K562 (cell line): Measurements from ENCODE around the gene NCOA3. TPM values are rescaled to one million over a fixed set of nuclear protein-coding genes. Genes with fewer than 3 reads are reported as not detected.

Experiments
- BHLHE40 ChIP-seq: IDR thresholded peaks from 2 replicates; pipeline ENCODE4 v1.6.1; 2011; ENCODE audit warnings: low read length, improper control_type of control experiment
- CTBP1 ChIP-seq: fragments of 450-650 bp; IDR thresholded peaks from 2 replicates; pipeline ENCODE4 v1.6.1; 2016; ENCODE audit warnings: borderline replicate concordance
- ELF2 ChIP-seq: fragments of 250-450 bp; sonication (Bioruptor Pico); IDR thresholded peaks from 2 replicates; pipeline ENCODE4 v1.5.0; 2021; ENCODE audit warnings: mild to moderate bottlenecking
- GATAD2B ChIP-seq: fragments of 450-650 bp; IDR thresholded peaks from 2 replicates; pipeline ENCODE4 v1.6.1; 2017; ENCODE audit warnings: mild to moderate bottlenecking, borderline replicate concordance
- HIVEP1 ChIP-seq: fragments of 250-450 bp; sonication (Bioruptor Pico); IDR thresholded peaks from 2 replicates; pipeline ENCODE4 v1.4.0; 2020; ENCODE audit warnings: mild to moderate bottlenecking
- HOXB6 ChIP-seq: fragments of 250-450 bp; sonication (Bioruptor Pico); IDR thresholded peaks from 2 replicates; pipeline ENCODE4 v1.5.1; 2022; ENCODE audit warnings: mild to moderate bottlenecking, borderline replicate concordance
- L3MBTL2 ChIP-seq: fragments of 450-650 bp; IDR thresholded peaks from 2 replicates; pipeline ENCODE4 v1.6.1; 2016; ENCODE audit warnings: mild to moderate bottlenecking, moderate library complexity
- MTA2 ChIP-seq: fragments of 450-650 bp; IDR thresholded peaks from 2 replicates; pipeline ENCODE4 v1.6.1; 2016; ENCODE audit warnings: low read depth
- NR3C1 ChIP-seq: sonication (generic); formaldehyde crosslinking; IDR thresholded peaks from 2 replicates; pipeline ENCODE4 v1.8.1; 2022; ENCODE audit warnings: missing genetic modification reagents
- NRF1 ChIP-seq, 2 experiments: fragments of 450-650 bp; IDR thresholded peaks in 1 of 2; conservative IDR thresholded peaks in 1 of 2; 2 replicates each; pipeline ENCODE4 v1.6.1; 2014; ENCODE audit warnings: mild to moderate bottlenecking in 2 of 2
- RNF2 ChIP-seq: sonication (generic); IDR thresholded peaks from 2 replicates; pipeline ENCODE4 v1.6.1; 2016
- SETDB1 ChIP-seq: IDR thresholded peaks from one replicate; pipeline ENCODE4 v1.6.1; 2012; ENCODE audit warnings: low read length, control low read depth, inconsistent platforms
- SREBF1 ChIP-seq: fragments of 150-350 bp; IDR thresholded peaks from 2 replicates; pipeline ENCODE4 v1.6.1; 2014; ENCODE audit warnings: antibody characterized with exemption, low read depth, low read length, borderline replicate concordance
- USF2 ChIP-seq: sonication (generic); formaldehyde crosslinking; IDR thresholded peaks from 2 replicates; pipeline ENCODE4 v1.5.0; 2020; ENCODE audit warnings: missing genetic modification reagents
- ZHX1 ChIP-seq: fragments of 150-350 bp; conservative IDR thresholded peaks from 2 replicates; pipeline ENCODE4 v1.6.1; 2014; ENCODE audit warnings: low read length
- ZNF280B ChIP-seq: fragments of 250-450 bp; sonication (Bioruptor Pico); IDR thresholded peaks from 2 replicates; pipeline ENCODE4 v1.5.1; 2021; ENCODE audit warnings: mild to moderate bottlenecking
- ZNF764 ChIP-seq: fragments of 250-450 bp; sonication (Bioruptor Pico); IDR thresholded peaks from 2 replicates; pipeline ENCODE4 v1.4.0; 2020; ENCODE audit warnings: low read depth, mild to moderate bottlenecking, moderate library complexity
- polyA plus RNA-seq, 8 experiments: library from polyadenylated mRNA; depleted of rRNA in 4 of 8; stranded (reverse) in 5 of 8; unstranded in 3 of 8; fragments of >200 nt; fragmentation: Nextera tagmentation in 2 of 8; fragmentation: Illumina TruSeq in 1 of 8; extraction: Ambion mirVana in 2 of 8; extraction: Trizol in 1 of 8; gene quantifications; 2 replicates each; pipeline versions ENCODE4 v1.2.1 to v1.2.3, GENCODE V29; 2011 to 2014; ENCODE audit warnings: inconsistent platforms in 1 of 8, missing spikeins in 1 of 8
- total RNA-seq, 7 experiments: library from RNA; depleted of rRNA in 6 of 7; stranded (reverse); fragments of >200 nt in 6 of 7; fragmentation: Illumina TruSeq in 2 of 7; extraction: Trizol in 2 of 7; gene quantifications; 2 replicates each; pipeline versions ENCODE4 v1.2.1 to v1.2.3, GENCODE V29; 2011 to 2021; ENCODE audit warnings: low replicate concordance in 1 of 7
- TF ChIP-seq, protein P1 (sequence below): fragments of 450-650 bp; IDR thresholded peaks from 2 replicates; pipeline ENCODE4 v1.6.1; 2017; ENCODE audit warnings: antibody characterized with exemption, mild to moderate bottlenecking
- TF ChIP-seq, protein P2 (sequence below): fragments of 250-450 bp; sonication (Bioruptor Pico); IDR thresholded peaks from 2 replicates; pipeline ENCODE4 v1.5.0; 2020; ENCODE audit warnings: mild to moderate bottlenecking, borderline replicate concordance

NCOA3 gene
- total and polyA plus RNA-seq, 9 of the 15 experiments (the other 6 are each of a cell fraction or from before 2014, with no cell fraction given) = 3.2 to 24.3 (median 14.4) TPM

DNA sequence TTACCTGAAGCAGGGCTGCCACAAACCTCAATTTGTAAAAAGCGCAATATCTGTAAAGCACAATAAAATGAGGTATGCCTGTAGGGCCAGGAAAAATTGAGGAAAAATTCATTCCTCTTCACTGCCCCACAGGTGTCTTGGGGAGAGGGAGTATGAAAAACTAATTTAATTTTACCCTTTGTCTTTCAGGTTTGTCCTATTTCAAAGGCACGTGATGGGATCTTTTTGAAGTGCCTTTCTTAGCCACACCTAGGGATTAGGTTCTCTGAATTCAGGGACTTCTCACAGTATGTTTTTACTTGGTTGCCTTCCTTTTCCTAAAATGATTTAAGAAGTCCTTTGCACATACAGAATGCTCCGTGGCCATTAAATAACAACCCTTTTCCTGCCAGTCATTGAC lies 71.9 kb downstream of the NCOA3 start (continued):
- TF ChIP-seq, protein P1, sequence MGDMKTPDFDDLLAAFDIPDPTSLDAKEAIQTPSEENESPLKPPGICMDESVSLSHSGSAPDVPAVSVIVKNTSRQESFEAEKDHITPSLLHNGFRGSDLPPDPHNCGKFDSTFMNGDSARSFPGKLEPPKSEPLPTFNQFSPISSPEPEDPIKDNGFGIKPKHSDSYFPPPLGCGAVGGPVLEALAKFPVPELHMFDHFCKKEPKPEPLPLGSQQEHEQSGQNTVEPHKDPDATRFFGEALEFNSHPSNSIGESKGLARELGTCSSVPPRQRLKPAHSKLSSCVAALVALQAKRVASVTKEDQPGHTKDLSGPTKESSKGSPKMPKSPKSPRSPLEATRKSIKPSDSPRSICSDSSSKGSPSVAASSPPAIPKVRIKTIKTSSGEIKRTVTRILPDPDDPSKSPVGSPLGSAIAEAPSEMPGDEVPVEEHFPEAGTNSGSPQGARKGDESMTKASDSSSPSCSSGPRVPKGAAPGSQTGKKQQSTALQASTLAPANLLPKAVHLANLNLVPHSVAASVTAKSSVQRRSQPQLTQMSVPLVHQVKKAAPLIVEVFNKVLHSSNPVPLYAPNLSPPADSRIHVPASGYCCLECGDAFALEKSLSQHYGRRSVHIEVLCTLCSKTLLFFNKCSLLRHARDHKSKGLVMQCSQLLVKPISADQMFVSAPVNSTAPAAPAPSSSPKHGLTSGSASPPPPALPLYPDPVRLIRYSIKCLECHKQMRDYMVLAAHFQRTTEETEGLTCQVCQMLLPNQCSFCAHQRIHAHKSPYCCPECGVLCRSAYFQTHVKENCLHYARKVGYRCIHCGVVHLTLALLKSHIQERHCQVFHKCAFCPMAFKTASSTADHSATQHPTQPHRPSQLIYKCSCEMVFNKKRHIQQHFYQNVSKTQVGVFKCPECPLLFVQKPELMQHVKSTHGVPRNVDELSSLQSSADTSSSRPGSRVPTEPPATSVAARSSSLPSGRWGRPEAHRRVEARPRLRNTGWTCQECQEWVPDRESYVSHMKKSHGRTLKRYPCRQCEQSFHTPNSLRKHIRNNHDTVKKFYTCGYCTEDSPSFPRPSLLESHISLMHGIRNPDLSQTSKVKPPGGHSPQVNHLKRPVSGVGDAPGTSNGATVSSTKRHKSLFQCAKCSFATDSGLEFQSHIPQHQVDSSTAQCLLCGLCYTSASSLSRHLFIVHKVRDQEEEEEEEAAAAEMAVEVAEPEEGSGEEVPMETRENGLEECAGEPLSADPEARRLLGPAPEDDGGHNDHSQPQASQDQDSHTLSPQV = 0 out of 2 replicates have a peak, but pooled peaks have one; percentile 68
- TF ChIP-seq GATAD2B (no peak), BHLHE40 (peak; percentile 75), SREBF1 (no peak), USF2 (CRISPR knock-in tag) (peak; percentile 24; the same call in 1 of the 2 replicates), MTA2 (no peak), CTBP1 (no peak), HOXB6 (CRISPR knock-in tag) (no peak), SETDB1 (no peak), RNF2 (no peak), HIVEP1 (no peak), ZNF280B (no peak), NRF1 (conservative IDR thresholded peaks at IDR 0.05 in 1 of 2, IDR thresholded peaks at IDR 0.05 in 1 of 2) (no peak), ELF2 (CRISPR knock-in tag) (no peak), ZHX1 (no peak), ZNF764 (CRISPR knock-in tag) (no peak), NR3C1 (no peak), L3MBTL2 (peak; percentile 56; the same call in 1 of the 2 replicates)
- TF ChIP-seq, protein P2, sequence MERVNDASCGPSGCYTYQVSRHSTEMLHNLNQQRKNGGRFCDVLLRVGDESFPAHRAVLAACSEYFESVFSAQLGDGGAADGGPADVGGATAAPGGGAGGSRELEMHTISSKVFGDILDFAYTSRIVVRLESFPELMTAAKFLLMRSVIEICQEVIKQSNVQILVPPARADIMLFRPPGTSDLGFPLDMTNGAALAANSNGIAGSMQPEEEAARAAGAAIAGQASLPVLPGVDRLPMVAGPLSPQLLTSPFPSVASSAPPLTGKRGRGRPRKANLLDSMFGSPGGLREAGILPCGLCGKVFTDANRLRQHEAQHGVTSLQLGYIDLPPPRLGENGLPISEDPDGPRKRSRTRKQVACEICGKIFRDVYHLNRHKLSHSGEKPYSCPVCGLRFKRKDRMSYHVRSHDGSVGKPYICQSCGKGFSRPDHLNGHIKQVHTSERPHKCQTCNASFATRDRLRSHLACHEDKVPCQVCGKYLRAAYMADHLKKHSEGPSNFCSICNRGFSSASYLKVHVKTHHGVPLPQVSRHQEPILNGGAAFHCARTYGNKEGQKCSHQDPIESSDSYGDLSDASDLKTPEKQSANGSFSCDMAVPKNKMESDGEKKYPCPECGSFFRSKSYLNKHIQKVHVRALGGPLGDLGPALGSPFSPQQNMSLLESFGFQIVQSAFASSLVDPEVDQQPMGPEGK (CRISPR knock-in tag) = no peak
